NCI-H2029 treated with DMSO at 0.1 percent for 48 hours (cell line): ENCODE measurements around the gene FDXACB1.
"Not testable (repeated sequence)": the region's sequence is repeated elsewhere in the genome, so short reads cannot be mapped to it uniquely, and the experiment has no call there.

Source experiments
- DNase-seq: peaks from one replicate; lab custom pipeline; 2025; lab: John Stamatoyannopoulos, UW

Gene FDXACB1

DNA sequence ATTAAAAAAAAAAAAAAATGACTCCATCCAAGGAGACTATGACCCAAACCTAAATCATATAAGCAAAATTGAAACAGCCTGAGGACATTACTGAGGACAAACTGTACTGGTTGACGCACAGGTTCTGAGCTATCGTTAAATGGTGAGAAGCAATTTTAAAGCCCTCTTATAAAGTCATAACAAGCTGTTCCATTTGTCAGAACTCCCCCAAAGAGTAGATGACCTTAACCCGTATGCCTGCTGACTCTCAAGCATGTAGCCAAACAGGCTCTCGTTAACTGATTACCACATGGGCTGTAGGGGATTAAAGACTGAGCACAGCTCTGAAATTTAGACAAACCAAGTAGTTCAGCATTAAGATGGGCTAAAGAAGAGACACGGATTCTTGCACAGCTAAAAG, 30.4 kb upstream of the FDXACB1 start:
- no peak for DNase-seq

DNA sequence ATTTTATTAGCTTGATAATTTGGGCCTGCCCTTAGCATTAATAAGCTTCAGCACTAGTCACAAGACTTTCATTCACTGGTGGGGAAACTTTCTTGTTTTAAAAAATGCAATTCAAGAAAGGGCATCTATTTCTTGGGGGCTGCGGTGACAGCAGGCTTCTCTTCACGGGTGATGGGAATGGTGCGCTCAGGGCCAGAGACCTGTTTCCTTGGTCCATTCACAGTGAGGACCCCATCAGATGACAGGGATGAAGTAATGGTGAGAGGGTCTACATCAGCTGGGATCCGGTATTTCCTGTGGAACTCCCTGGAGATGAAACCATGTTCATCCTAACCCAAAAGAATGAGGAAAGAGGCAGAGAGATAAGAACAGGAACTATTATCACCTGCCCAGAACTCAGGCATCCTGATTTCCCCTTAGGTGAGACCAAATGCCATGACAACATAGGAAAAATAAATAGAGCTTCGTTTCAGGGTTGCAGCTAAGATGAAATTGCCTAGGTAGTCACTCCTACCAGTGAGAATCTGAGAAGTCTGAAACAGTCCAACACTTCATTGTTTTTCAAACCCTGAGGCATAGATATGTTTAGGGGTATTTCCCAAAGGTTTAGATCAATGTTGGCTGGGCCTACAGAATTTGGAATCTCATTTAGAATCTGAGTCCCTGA, 29.8 kb upstream of the FDXACB1 start:
- no peak for DNase-seq

DNA sequence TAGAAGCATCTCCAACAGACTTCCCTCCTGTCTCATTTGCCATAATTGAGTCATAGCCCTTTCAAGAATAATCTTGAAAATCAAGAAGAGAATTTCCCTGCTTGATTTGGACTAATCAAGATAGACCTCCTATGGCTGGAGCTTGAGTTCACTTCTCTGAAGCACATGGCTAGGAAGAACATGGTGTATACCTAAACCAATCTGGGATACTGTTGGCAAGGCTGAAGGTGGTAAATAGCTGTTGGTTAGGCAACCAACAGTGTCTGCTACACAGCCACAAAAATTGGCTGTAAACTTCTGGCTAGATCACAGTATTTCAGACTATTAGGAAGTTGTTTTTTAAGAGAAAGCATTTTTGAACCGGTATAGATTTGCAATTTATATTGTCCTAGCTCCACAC, 27.7 kb upstream of the FDXACB1 start:
- DNase-seq: no peak

DNA sequence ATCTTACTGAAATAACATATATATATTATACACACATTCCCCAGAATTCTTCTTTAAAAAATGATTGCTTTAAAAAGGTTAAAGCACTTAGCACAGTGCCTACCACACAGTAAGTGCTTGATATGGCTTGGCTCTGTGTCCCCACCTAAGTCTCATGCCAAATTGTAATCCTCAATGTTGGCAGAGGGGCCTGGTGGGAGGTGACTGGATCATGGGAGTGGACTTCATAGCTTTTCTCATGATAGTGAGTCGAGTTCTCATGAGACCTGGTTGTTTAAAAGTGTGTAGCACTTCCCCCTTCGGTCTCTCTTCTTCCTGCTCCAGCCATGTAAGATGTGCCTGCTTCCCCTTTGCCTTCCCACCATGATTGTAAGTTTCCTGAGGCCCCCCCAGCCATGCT, 26.4 kb upstream of the FDXACB1 start:
- no peak for DNase-seq

DNA sequence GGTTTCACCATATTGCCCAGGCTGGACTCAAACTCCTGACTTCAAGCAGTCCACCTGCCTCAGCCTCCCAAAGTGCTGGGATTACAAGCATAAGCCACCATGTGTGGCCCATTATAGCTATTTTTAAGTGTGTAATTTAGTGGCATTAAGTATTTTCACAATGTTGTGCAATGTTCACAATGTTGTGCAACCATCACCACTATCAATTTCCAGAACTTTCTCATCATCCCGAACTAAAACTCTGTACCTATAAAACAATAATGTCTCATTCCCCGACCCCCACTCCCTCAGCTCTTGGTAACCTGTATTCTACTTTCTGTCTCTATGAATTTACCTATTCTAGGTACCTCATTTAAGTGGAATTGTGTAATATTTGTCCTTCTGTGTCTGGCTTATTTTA, 7.9 kb upstream of the FDXACB1 start:
- DNase-seq: no peak

DNA sequence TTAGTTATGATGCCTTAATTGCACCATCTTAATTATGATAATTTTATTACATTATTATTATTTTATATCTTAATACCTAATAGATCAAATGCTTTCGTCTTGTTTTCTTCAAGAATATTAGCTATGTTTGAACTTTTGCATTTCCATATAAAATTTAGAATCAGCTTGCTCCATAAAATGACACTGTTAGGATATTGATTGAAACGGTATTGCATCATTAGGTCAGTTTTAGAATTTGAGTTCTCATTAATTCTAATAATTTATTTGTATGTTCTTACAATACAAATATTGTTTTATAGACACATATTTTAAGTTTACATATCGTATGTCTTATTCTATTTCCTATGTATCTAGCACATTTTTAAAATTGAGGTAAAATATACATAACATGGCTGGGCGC, 7.1 kb upstream of the FDXACB1 start:
- DNase-seq: no peak

DNA sequence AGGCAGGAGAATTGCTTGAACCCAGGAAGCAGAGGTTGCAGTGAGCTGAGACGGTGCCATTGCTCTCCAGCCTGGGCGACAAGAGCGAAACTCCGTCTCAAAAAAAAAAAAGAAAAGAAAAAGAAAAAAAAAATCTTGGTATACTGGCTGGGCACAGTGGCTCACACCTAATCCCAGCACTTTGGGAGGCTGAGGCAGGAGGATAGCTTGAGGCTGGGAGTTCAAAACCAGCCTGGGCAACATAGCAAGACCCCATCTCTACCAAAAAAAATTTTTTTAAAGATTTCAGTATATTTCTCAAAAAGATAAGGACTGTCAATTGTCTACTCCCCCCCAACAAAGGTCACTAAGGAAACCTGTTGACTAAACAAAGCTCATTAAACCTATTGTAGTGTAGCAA, 6.1 kb upstream of the FDXACB1 start:
- not testable (repeated sequence) for DNase-seq

DNA sequence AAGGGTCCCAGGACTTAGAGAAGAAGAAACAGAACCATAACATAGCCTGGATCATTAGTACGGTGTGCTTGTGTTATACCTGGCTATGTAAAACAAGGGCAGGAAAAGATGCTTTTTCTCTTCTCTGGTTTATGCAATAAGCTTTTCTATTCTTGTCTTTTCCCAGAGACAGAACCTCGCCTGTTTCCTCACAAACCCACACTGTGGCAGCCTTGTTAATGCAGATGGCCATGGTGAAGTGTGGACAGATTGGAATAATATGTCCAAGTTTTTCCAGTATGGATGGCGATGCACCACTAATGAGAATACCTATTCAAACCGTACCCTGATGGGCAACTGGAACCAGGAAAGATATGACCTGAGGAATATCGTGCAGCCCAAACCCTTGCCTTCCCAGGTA, 3.2 kb upstream of the FDXACB1 start:
- no peak for DNase-seq

DNA sequence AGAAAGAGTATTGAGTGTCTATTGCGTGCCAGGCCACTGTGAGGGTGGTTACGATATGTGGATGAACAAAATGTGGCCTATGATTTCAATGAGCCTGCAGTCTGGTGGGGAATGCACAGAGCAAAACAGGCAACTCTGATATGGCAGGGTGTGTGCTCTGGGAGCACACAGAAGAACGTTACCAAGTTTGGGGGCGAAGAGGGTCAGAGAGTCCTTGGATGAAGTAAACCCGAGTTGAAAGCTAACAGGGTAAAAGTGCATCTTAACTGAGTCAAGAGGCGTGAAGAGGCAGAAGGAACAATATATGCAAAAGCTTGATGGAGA, 634 bp upstream of the FDXACB1 start:
- no peak for DNase-seq

DNA sequence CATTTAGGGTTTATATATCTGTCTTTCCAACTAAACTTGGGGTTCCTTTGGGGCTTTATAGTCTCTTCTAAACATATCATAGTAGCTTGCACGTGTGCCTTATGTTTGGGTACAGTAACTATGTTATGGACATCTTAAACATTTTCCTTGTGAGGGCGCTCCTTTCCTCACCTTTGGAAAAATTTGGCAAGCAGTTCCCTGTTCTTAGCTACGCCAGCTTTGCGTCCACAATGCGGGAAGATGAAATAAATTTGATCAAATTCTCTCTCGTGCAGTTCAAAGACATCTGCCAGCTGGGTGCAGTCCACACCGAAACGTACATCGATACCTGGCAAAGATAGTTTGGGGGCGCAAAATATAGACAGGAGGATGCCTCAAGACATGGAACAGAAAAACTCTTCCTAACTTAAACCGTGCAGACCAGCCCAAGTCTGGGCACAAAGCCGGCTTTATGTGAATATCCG, 548 bp downstream of the FDXACB1 start:
- peak; percentile 26 for DNase-seq

DNA sequence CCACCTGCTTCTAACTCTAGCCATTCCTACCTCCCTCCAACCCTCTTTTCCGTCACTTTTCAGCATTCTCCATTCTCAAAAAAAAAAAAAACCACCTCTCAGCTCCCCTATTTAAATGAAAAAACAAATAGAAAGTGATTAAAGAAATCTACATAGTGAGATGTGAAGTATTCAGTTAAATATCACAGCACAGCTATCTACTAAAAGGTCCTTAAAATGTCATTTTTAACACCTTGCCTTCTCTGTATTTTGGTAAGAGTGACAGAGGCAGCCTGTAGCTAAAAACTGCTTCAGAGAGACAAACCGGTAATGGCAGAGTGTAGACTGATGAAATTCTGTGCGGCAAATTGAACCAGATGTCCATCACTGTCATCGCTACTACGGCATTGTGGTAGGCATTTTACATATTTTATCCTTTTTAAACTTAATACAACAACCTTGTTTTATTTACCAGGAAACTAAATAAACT, 7.2 kb downstream of the FDXACB1 start:
- DNase-seq: no peak

DNA sequence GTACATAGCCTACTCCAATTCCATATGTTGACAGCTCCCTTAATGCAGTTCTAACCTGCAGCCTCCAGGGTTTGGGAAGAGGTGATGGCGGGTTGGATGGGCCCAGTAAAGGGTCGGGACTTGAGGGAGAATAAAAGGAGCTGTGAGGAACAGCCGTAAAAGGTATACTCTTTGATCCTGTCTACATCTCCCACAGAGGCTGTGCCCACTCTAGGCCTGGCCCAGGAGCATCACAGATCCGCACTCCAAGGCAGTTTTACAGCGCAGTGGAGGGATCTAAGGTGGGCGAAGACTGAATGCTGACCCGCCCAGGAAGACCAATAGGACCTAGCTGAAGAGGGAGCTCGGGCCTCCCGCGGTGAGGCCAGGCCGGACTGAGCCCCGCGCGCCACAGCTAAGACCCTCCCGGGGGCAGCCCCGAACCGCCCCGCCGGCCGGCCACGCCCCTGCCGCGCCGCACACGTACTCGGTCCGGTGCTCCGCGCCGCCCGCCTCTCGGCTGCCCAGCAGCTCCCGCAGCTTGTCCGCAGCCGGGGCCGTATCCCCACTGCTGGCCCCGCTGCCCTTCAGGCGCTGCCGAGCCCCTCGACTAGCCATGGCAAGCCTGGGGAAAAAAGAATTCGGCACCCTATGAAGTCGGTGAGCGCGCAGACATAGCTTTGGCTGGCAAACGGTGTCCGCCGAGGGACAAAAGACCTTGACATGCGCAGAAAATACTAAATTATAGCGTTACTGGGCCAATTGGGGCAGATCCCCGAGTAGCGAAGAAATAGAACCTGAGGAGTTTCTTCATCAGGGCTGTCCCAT, 7.9 kb downstream of the FDXACB1 start, which contains the start of gene ALG9:
Gene ALG9, minus strand, starts transcription at position 696 of the 807 bp plus-strand sequence. Its CDS starts 99 bp downstream, at position 597.
- peak; percentile 19 for DNase-seq

DNA sequence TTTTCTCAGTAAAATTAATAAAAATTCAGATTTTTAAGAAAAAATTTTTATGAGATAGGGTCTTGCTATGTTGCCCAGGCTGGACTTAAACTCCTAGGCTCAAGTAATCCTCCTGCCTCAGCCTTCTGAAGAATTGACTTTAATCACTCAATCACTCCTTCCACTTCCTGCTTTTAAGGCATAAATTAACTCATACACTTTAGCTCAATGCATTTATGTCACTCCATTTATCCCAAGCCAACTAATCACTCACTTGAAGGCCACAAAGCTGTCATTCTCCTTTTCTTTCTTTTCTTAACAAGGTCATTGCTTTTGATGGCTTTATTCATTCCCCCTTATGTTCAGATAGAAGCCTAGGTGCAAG, 8.5 kb downstream of the FDXACB1 start:
- no peak for DNase-seq

DNA sequence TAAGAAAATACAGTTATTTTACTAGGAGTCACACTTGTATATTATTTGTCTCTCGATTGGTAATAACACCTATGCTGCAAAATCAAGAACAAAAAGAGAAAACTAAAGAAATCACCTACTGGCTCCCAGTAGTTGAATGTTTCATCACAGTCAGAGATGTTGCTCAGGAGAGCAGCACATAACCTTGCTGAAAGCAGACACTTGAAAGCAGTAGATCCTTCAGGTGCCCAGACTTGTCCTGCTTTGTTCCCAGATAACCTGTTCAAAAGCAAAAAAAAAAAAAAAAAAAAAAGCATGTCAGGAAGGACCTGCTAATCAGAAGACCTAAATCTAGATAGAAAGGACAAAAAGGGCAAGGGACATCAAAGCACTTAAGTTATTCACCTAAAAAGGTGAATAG, 8.9 kb downstream of the FDXACB1 start:
- no peak for DNase-seq

DNA sequence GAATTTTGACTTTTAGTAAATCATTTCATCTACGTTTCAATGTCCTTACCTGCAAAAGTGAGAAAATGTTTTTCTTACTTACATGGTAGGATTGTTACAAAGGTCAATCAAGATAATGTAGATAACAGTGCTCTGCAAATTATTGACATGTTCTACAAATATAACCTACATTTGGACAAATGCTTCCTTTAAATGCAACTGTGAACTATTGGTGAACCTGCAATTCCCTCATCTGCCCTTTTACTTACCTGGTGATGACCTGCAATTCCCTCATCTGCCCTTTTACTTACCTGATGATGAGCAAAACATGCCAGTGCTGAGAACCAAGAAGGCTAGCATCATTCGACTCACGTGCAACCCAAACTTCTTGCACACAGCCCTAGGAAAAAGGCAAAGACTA, 18.7 kb downstream of the FDXACB1 start:
- no peak for DNase-seq

DNA sequence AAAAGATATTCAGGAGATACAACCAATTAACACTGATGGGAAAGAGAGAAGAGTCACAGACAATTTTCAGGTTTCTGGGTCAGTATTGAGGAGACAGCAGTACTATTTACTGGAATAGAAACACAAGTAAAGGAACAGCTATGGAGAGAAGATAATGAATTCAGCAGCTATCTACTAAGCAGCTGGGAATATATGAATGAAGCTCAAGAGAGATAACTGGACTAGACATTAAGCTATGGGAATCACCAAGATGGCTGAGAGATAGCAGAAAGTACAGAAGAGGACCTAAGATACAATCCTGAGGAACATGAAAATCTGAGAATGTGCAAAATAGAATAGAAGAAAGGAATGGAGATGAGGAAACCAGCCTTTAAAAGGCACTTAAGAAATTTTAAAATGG, 23.5 kb downstream of the FDXACB1 start:
- no peak for DNase-seq

DNA sequence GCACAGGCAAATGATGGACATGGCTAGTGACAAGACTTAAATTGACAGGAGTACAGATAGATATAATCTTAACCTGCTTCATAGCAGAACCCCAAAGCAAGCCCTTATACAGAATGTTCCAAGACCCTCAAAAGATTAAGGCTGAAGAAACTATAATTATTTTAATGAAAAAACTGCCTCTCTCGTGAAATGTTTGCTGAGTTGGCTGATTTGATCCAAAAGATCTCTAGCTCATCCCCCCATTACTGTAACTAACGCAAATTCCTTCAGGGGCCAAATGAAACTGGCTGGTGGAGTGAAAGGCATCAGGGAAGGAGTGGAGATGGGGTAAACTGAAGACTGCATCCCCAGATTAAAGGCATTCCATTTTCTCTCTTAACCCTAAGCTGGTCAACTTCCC, 26.9 kb downstream of the FDXACB1 start:
- DNase-seq: no peak

DNA sequence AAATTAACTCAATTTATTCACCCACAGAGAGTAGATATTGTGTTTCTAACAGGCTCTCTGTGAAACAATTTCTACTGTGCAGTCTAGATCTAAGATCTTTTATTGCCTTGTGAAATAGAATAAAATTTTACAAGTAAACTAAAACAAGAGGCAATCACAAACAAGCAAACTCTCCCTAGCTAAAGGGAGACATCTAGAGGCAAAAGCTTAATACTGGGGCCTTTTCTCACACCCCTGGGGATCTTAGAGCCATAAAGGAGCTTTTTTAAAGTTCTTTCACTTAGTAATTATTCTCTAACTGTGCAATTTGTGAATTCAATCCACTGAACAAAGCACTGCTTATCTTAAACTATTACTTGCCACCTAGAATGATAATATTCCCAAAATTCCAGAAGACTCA, 27.3 kb downstream of the FDXACB1 start:
- DNase-seq: no peak

DNA sequence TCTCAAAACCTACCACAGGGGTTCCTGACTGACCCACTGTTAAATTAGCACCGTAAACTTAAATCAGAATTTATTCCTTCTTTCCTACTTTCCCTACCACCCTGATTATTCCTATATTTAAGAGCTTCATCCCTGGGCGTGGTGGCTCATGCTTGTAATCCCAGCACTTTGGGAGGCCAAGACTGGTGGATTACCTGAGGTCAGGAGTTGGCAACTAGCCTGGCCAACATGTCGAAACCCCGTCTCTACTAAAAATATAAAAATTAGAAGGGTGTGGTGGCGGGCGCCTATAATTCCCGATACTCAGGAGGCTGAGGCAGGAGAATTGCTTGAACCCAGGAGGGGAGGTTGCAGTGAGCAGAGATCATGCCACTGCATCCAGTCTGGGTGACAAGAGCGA, 27.9 kb downstream of the FDXACB1 start:
- no peak for DNase-seq

DNA sequence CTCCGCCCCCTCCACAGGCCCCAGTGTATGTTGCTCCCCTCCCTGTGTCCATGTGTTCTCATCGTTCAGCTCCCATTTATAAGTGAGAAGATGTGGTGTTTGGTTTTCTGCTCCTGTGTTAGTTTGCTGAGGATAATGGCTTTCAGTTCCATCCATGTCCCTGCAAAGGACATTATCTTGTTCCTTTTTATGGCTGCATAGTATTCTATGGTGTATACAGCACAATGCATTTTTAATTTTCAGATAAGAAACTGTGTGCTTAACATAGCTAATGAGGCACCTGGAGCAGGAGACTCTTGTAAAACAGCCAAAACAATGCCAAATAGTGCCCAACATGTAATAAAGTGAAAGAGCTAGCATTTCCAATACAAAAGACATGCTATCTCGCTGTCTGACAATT, 29.3 kb downstream of the FDXACB1 start:
- no peak for DNase-seq

DNA sequence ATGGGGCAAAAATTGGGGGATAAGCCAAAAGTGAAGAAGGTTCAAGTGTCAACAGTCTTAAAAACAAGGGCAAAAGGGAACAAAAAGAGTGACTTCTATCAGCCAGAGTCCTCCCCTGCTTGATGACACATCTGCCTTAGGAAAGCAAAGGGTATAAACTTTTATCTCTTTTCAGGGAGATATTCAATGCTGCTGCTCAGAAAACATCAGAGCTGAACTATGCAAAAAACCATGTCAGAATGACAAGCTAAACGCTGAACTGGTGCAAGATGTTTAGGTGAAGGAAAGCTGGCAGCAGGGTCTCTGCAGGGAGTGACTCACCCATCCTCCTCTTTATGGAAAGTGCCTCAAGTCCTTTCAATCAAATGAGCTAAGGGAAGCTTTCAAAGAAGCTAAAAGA, 32.3 kb downstream of the FDXACB1 start:
- DNase-seq: no peak

DNA sequence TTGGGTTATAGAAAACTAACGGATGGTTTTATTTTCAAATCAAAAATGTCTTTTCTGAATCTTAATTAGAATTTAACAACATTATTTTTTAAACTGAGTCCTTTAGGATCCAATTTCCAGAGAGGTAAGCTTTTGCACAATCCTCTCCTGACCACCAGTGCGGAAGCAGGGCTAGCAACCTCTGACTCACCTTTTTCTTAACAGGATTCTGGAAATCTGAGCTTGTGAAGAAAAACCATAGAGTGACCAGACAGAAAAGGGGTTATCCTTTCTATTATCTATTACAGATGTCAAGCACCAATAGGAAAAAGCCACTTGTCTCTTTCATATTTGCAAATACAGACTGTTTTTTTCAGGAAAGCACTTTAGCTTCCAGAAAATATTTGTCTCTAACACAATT, 32.9 kb downstream of the FDXACB1 start:
- DNase-seq: no peak

DNA sequence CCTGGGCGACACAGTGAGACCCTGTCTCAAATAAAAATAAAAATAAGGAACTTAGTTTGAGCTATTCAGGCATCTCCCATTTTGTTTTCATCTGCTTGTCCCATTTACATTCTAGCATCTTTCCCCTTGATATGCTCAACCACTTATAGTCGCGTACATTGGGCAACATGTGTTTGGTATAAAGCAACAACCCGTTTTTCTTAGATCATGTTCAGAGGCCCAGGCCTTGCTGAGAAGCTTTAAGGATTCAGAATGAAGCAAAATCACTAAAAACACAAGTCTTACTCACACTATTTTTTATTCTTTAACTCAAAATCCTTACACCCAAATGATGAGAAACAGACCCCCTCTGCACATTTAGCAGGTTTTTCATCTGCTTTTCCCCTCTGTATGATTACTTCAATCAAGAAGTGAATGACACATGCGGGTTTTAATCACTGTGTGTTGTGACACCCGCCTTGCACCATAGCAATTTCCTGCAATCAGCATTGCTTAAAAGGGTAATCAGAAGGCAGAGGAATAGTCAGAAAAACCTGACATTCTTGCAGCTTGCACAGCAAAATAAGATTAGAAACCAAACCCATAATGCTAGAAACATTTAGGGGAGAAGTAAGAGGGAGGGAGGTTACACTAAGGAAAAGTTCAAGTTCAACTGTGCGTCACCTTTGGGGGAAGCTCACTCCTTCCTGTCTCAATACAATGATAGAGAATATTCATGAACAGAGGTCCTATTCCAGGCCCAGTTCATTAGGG, 33.5 kb downstream of the FDXACB1 start:
- no peak for DNase-seq
